Kidney glomerular epithelial cell (primary cell): ENCODE measurements around the gene ISOC2.

ENCODE experiments used
- DNase-seq: peaks from one replicate; lab custom pipeline; 2025; lab: John Stamatoyannopoulos, UW

Gene ISOC2

DNA sequence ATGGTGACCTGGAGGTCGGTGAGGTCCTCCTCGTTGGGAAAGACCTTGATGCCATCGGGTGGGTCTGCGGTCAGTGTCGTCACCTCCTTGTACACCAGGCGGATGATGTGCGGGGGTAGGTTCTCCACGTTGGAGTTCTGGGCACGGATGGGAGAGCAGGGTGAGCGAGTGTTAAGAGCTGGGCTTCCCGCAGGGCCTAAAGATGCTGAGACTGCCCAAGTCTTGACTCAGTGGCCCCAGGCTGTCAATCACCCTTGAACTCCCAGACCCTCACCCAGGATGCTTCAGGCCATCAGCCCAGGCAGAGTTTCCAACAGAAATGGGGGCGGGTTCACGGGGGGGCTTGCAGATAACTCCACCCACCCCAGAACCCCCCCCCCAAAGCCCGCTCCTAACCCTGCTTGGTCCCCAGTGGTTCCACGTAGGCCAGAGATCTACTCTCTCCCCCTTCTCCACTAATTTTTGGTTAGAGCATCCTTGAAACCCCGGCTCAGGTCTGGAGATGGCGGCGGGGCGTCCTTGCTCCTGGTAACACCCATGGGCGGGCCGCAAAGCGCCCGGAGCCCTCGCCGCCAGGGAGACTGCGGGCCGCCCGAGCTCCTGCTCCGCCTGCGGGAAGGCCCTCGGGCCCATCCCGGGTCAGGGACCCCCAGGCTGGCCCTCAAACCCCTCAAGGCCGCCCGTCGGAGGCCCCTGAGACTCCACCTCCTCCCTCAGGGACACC is 54.5 kb downstream of the ISOC2 start:
- no peak for DNase-seq

DNA sequence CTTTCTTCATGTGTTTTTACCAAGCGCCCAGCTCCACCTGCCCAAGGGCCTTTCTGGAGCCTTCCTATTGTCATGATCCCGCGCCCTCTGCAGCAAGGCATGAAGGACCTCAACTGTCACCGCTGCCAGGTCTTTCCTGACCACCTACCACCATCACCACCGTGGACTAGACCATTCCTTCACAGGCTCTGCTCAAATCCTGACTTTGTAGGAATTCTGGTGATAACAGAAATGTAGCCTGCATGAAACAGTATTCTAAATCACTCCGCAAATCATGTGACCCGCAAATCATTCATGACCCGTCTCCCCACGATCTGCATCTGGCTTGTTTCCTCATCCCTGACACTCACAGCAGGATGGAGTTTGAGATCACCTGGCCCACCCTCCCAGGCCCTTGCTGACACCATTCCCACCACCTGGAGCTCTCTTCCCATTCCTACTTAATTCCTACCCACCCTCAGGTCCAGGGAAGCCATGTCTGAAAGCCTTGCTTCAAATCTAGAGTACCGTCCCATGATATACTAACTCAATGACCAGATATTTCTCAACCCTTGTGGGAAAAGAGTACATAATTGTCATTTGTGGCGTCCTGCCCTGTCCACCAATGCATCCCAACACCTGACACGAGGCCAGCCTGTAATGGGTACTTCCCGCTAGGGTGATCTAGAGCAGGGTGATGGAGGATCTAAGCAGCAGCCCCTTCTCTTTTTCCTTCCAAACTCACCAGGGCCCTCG is 55.2 kb downstream of the ISOC2 start:
- no peak for DNase-seq

DNA sequence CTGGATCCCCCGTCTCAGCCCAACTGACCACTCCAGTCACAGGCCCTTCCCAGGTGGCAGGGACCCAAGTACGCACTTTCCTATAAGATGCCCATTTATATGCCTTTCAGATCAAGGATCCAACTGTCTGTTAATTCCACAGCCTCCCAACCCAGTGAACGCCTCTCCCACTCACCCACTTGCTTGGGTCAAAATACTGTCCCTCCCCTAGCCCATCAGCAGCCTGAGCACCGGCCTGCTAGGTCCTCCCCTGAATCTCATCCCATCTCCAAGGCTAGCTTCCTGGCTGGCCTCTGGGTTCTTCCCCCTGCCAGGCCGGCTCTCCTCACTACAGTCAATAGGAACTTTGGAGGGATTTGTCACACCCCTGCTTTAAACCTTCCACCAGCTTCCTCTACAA is 55.8 kb downstream of the ISOC2 start:
- DNase-seq = no peak
